Brain microvascular endothelial cell (primary cell): Measurements from ENCODE around the gene HOXB13.
"Not testable (repeated sequence)": the region's sequence is repeated elsewhere in the genome, so short reads cannot be mapped to it uniquely, and the experiment has no call there.

Experiments used
- DNase-seq: peaks from one replicate; pipeline ENCODE4 v3.0.0-alpha.2; 2020
- H3K27ac ChIP-seq: fragments of 250-450 bp; sonication (Bioruptor Pico); 2 replicates; pipeline ENCODE4 v1.5.1; 2020; ENCODE audit warnings: mild to moderate bottlenecking, moderate library complexity
- H3K27me3 ChIP-seq: fragments of 250-450 bp; sonication (Bioruptor Pico); replicated peaks from 2 replicates; pipeline ENCODE4 v1.5.1; 2020; ENCODE audit warnings: mild to moderate bottlenecking
- H3K36me3 ChIP-seq: fragments of 250-450 bp; sonication (Bioruptor Pico); replicated peaks from 2 replicates; pipeline ENCODE4 v1.5.1; 2020; ENCODE audit warnings: mild to moderate bottlenecking
- H3K4me3 ChIP-seq: 2 replicates; pipeline ENCODE4 v1.5.1; 2011; ENCODE audit warnings: low read depth, mild to moderate bottlenecking, control low read depth, low read length, moderate library complexity
- in situ Hi-C: cut with HindIII; loops from 2 replicates; pipeline ENCODE4 v1.10.0; 2017; ENCODE audit warnings: low sequenced_read_pairs, low pct_ligation_motif_present
- TF ChIP-seq, protein P1 (sequence below): IDR thresholded peaks from 2 replicates; pipeline ENCODE4 v1.5.1; 2011; ENCODE audit warnings: low read depth, mild to moderate bottlenecking, moderate library complexity, low read length, control low read depth, inconsistent platforms; ENCODE audit errors: missing control alignments

The HOXB13 gene

DNA sequence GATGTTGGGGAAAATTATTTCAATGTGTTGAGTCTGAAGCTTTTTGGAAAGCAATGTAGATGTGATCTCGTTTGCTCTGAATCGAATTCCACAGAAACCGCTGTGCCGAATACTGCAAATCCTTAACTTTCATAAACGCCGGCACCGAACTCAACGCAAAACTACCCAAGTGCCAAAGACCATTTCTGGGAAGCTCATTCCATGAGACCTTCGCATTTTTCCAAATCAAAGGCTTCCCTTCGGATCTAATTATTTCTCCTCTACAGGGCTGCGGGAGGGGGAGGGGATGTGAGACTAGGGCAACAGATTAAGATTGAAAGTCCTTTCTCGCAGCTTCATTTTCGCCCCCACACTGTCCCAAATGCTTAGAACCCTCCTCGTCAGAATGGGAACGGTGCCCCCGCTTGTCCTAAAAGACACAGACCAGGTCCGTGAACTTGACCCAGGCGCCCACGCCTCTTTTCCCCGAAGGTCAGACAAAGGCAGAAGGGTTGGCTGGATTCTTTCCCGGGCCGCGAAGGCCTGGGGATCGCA, 10.3 kb downstream of the HOXB13 start:
- DNase-seq, result no peak
- TF ChIP-seq, protein P1, sequence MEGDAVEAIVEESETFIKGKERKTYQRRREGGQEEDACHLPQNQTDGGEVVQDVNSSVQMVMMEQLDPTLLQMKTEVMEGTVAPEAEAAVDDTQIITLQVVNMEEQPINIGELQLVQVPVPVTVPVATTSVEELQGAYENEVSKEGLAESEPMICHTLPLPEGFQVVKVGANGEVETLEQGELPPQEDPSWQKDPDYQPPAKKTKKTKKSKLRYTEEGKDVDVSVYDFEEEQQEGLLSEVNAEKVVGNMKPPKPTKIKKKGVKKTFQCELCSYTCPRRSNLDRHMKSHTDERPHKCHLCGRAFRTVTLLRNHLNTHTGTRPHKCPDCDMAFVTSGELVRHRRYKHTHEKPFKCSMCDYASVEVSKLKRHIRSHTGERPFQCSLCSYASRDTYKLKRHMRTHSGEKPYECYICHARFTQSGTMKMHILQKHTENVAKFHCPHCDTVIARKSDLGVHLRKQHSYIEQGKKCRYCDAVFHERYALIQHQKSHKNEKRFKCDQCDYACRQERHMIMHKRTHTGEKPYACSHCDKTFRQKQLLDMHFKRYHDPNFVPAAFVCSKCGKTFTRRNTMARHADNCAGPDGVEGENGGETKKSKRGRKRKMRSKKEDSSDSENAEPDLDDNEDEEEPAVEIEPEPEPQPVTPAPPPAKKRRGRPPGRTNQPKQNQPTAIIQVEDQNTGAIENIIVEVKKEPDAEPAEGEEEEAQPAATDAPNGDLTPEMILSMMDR, result no peak
- H3K27ac ChIP-seq, result no peak overlapping the region
- in situ Hi-C loops, result no loop called here
- no peak overlapping the region for H3K4me3 ChIP-seq
- peaks cover 70% of the 10 kb centered on the region for H3K27me3 ChIP-seq
- H3K36me3 ChIP-seq, result no peaks in the 10 kb centered on the region

DNA sequence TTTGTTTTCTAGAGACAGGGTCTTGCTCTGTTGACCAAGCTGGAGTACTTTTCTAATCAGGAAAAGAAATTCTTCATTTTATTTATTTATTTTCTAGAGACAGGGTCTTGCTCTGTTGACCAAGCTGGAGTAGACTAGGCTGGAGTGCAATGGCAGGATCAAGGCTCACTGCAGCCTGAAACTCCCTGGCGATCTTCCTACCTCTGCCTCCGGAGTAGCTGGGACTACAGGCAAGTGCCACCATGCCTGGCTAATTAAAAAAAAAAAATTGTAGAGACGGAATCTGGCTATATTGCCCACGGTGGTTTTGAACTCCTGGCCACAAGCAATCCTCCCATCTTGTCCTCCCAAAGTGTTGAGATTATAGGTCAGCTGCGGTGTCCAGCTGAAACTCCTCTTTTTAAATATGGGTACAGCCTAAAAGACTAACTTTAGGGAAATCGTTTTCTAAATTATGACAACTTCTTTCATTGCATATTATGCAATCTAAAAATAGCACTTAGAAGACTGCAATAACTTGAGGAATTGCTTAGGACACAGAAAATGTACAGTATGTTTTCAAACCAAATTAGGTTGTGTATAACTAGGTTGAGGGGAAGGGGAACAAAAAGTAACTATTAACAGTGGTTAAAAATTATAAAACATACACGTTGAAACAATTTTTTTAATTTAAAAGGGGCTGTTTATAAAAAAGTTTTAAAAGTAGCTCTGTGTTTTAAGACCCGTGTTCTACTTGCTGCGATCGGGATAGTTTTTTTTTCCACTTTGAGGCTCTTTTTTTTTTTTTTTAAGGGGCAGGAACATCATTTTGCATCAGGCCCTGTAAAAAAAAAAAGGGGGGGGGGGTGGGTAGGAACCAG, 11.0 kb downstream of the HOXB13 start:
- Histone ChIP-seq H3K4me3 (no peak overlapping the region), H3K27me3 (peaks cover 63% of the 10 kb centered on the region), H3K36me3 (no peaks in the 10 kb centered on the region), H3K27ac (no peak overlapping the region)
- in situ Hi-C loops, result no loop called here
- TF ChIP-seq, protein P1, result no peak
- no peak for DNase-seq

DNA sequence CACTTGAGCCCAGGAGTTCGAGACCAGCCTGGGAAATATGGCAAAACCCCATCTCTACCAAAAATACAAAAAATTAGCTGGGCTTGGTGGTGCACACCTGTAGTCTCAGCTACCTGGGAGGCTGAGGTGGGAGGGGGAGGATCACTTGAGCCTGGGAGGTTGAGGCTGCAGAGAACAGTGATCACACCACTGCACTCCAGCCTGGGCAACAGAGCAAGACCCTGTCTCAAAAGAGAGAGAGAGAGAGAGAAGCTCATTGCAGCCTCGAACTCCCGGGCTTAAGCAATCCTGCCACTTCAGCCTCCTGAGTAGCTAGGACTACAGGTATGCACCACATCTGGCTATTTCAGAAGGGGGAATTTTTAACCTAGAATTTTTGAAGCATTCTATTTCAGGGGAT, 12.0 kb downstream of the HOXB13 start:
- H3K4me3 ChIP-seq, H3K36me3 ChIP-seq, H3K27ac ChIP-seq, in situ Hi-C loops, DNase-seq: not testable (repeated sequence)
- peaks cover 52% of the 10 kb centered on the region for H3K27me3 ChIP-seq

DNA sequence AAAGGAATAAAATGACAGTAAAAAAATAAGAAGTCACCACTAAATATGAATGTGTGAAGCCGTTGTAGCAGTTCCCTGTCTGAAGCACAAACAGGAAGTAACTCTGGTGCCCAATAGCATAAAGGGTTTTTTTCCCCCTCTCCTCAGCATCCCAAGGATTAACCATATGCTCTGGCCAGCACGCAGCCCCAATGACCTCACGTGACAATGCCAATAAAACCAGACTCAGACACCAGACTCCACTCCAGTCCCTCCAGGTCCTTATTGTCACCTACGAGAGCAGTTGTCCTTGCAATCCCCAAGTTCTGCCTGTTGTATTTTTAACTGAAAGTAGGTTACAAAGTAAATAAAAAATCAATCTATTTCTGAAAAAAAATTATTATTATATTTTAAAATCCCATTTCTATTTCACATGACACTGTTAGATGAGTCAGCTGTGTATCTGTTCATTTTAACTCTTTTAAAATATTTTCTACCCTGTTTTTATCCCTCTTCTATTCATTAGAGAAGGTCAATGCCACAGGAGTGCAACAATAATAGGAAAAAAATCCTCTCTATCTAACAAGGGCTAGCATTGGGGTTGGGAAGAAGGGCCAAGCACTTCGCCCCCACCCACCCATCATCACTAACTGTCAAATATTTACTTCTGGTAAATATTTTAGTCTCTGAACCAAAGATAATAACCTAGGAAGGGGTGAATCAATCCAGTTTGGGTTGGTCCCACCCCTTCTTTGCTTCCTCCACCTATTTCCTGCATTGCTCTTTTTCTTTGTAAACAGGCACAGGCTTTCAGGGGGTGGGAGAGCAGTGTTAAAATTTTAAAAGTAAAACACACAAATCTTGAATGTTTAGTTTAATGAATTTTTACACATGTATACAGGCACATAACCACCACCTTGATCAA, 12.8 kb downstream of the HOXB13 start:
- Histone ChIP-seq H3K4me3 (no peak overlapping the region), H3K27ac (no peak overlapping the region), H3K36me3 (no peaks in the 10 kb centered on the region), H3K27me3 (peaks cover 44% of the 10 kb centered on the region)
- TF ChIP-seq, protein P1, result no peak
- no peak for DNase-seq
- in situ Hi-C loops, result no loop called here

DNA sequence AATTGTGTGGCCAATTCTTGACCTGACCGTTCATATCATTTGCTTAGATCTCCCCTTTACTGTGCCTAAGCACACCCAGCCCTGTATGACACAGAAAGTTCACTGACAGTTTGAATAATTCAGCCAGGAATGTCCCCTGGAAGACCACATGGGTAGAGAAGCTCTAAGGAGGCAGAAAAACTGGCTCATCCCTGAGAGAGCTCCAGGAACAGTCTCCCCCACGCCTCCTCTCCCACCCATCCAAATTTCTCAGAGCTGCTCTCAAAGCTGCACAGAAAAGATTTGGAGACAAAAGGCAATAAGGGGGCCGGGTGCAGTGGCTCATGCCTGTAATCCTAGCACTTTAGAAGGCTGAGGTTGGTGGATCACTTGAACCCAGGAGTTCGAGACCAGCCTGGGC, 17.4 kb downstream of the HOXB13 start:
- H3K27ac ChIP-seq, result no peak overlapping the region
- no peak overlapping the region for H3K4me3 ChIP-seq
- H3K36me3 ChIP-seq, result no peaks in the 10 kb centered on the region
- no peak for DNase-seq
- in situ Hi-C loops, result no loop called here
- H3K27me3 ChIP-seq, result peaks cover 13% of the 10 kb centered on the region
- TF ChIP-seq, protein P1, result no peak
